ENCODE measurements around the gene MAPKBP1. TPM values are rescaled to one million over a fixed set of nuclear protein-coding genes. Genes with fewer than 3 reads are reported as not detected.

The MAPKBP1 gene
- total and polyA plus RNA-seq, 12 donors, result 3.4 to 27.2 (median 13.3) TPM

- 55 to 79% methylated on average over 10 of the region's 10 CpGs for WGBS, 2 donors
- no peak overlapping the region for H3K27ac ChIP-seq
- peaks cover 0 to 8% (median 0%) of the 10 kb centered on the region in 9 donors for H3K36me3 ChIP-seq
- no peaks in the 10 kb centered on the region for H3K27me3 ChIP-seq
- peak in 4 of 9 donors; percentile 12 to 36 (median 28) for TF ChIP-seq CTCF (IDR thresholded peaks at IDR 0.05)
- H3K4me3 ChIP-seq, result no peak overlapping the region
- H3K4me1 ChIP-seq, result peaks cover 0 to 39% (median 6%) of the 10 kb centered on the region in 9 donors
- ATAC-seq (peak; percentile 39 to 77 (median 61)), DNase-seq (peak in 1 of 2 donors; percentile 28)
- intact Hi-C loops (cut with DNase I), result loop anchor here in 1 of 10 donors (10.0 kb wide), 1 partner anchor 202 kb away; no protein-coding TSS in a partner anchor
- H3K9me3 ChIP-seq, result no peaks in the 10 kb centered on the region
These were observed 32.3 kb downstream of the MAPKBP1 start for GRCh38 chr15:41806291-41807181.

- TF ChIP-seq CTCF (IDR thresholded peaks at IDR 0.05), result no peak
- H3K4me1 ChIP-seq, result peaks cover 0 to 40% (median 6%) of the 10 kb centered on the region in 9 donors
- no peak overlapping the region for H3K4me3 ChIP-seq
- ATAC-seq, result no peak
- intact Hi-C loops (cut with DNase I), result loop anchor here in 1 of 10 donors (10.0 kb wide), 1 partner anchor 204 kb away; no protein-coding TSS in a partner anchor
- 92 to 94% methylated on average over 2 of the region's 2 CpGs for WGBS, 2 donors
- no peak for DNase-seq
- peaks cover 0 to 23% (median 0%) of the 10 kb centered on the region in 9 donors for H3K36me3 ChIP-seq
- no peaks in the 10 kb centered on the region for H3K9me3 ChIP-seq
- H3K27me3 ChIP-seq, result no peaks in the 10 kb centered on the region
- no peak overlapping the region for H3K27ac ChIP-seq
These were observed 34.8 kb downstream of the MAPKBP1 start for GRCh38 chr15:41809121-41809520.

GRCh38 chr15:41809526-41810220 is 35.4 kb downstream of the MAPKBP1 start:
- Histone ChIP-seq H3K27me3 (no peaks in the 10 kb centered on the region), H3K4me3 (no peak overlapping the region), H3K36me3 (peaks cover 0 to 28% (median 0%) of the 10 kb centered on the region in 9 donors), H3K27ac (no peak overlapping the region), H3K4me1 (peaks cover 0 to 36% (median 6%) of the 10 kb centered on the region in 9 donors), H3K9me3 (no peaks in the 10 kb centered on the region)
- ATAC-seq (no peak), DNase-seq (no peak)
- intact Hi-C loops (cut with DNase I), result loop anchor here in 9 of 10 donors (5.0 to 10.0 kb wide), 8 partner anchors 37 to 345 kb away; partner anchors contain the start of genes TYRO3 (in 5 of the 9) and MAPKBP1 (in 3 of the 9)
- no peak for TF ChIP-seq CTCF (IDR thresholded peaks at IDR 0.05)
- WGBS, 2 donors, result 68 to 71% methylated on average over 12 of the region's 12 CpGs

All from heart right ventricle (tissue), 16 donors.